Measurements from ENCODE around the gene AP3S2. TPM values are rescaled to one million over a fixed set of nuclear protein-coding genes. Genes with fewer than 3 reads are reported as not detected.

AP3S2 gene
- total and polyA plus RNA-seq, 2 of the 8 experiments (the other 6 are each of a cell fraction or from before 2014, with no cell fraction given): 19.2 to 45.4 TPM

DNA sequence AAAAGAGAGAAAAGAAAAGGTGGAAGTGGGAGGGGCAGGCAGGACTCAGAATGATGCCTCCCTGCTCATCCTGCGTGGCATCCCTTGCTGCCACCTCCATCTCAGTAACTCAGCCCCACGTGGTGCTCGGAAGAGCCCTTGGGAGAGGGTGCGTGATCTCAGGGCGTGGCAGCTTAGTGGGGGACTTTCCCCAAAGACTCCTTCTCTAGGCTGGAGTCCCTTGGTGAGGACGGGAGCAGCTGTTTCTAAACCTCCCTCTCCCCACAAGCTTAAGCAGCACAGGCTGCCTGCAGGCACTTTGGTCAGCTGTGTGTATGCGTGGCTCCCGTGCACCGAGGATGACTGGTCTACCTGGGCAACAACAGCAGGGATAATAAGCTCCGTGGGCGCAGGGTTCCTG, 71.8 kb downstream of the AP3S2 start (continued):
- TF ChIP-seq RNF2 (IDR thresholded peaks at IDR 0.05; ENCODE audit: borderline replicate concordance, low read depth, low read length, missing control alignments, poor library complexity, severe bottlenecking): no peak
